Raji (cell line): Measurements from ENCODE around the gene CELF5.

Source experiments
- POLR2A ChIP-seq: IDR thresholded peaks from 2 replicates; pipeline ENCODE4 v1.6.1; 2011; ENCODE audit warnings: low read depth, low read length, control low read depth; ENCODE audit not compliant: insufficient read depth

The CELF5 gene

GRCh38 chr19:3272952-3273351 is 48.5 kb downstream of the CELF5 start:
- TF ChIP-seq POLR2A = no peak

- no peak for TF ChIP-seq POLR2A
These were observed 49.9 kb downstream of the CELF5 start for GRCh38 chr19:3274245-3274941.

- no peak for TF ChIP-seq POLR2A
These were observed 50.6 kb downstream of the CELF5 start for GRCh38 chr19:3274942-3275582.

- TF ChIP-seq POLR2A = peak; percentile 63
These were observed 51.3 kb downstream of the CELF5 start for GRCh38 chr19:3275583-3276340.

GRCh38 chr19:3276341-3276799 is 51.9 kb downstream of the CELF5 start:
- no peak for TF ChIP-seq POLR2A

GRCh38 chr19:3277649-3278048 is 53.2 kb downstream of the CELF5 start:
- no peak for TF ChIP-seq POLR2A

- no peak for TF ChIP-seq POLR2A
These were observed 53.8 kb downstream of the CELF5 start for GRCh38 chr19:3278294-3278693.

- no peak for TF ChIP-seq POLR2A
These were observed 54.3 kb downstream of the CELF5 start for GRCh38 chr19:3278749-3279148.

- TF ChIP-seq POLR2A = no peak
These were observed 54.8 kb downstream of the CELF5 start for GRCh38 chr19:3279306-3279705.

GRCh38 chr19:3281026-3281425 is 56.6 kb downstream of the CELF5 start:
- no peak for TF ChIP-seq POLR2A

GRCh38 chr19:3282155-3282554 is 57.7 kb downstream of the CELF5 start:
- TF ChIP-seq POLR2A = no peak

- TF ChIP-seq POLR2A = no peak
These were observed 58.1 kb downstream of the CELF5 start for GRCh38 chr19:3282564-3282963.

- TF ChIP-seq POLR2A = no peak
These were observed 58.8 kb downstream of the CELF5 start for GRCh38 chr19:3283246-3283751.

GRCh38 chr19:3283886-3284657 is 59.6 kb downstream of the CELF5 start:
- TF ChIP-seq POLR2A = no peak

- TF ChIP-seq POLR2A = no peak
These were observed 60.5 kb downstream of the CELF5 start for GRCh38 chr19:3284759-3285646.
